Gastrocnemius medialis (tissue), 4 donors: Measurements from ENCODE around the gene FBXO5.

Source experiments
- CTCF ChIP-seq, 5 experiments: fragments of 450-650 bp in 3 of 5; fragments of 200-600 bp in 2 of 5; sonication (generic) in 2 of 5; IDR thresholded peaks in 4 of 5; conservative IDR thresholded peaks in 1 of 5; 1 replicate in 4 of 5; 2 replicates in 1 of 5; pipeline ENCODE4 v1.5.1; 2016 to 2019; ENCODE audit warnings: antibody characterized with exemption in 5 of 5, mild to moderate bottlenecking in 3 of 5, moderate library complexity in 3 of 5
- POLR2A ChIP-seq, 2 donors: fragments of 450-650 bp; IDR thresholded peaks; one replicate each; pipeline ENCODE4 v1.6.1; 2017; ENCODE audit warnings: antibody characterized with exemption in 2 of 2, mild to moderate bottlenecking in 2 of 2, moderate library complexity in 2 of 2

GRCh38 chr6:153015094-153015640 lies 32.3 kb upstream of the FBXO5 start:
- no peak for TF ChIP-seq POLR2A (IDR thresholded peaks at IDR 0.05)
- no peak for TF ChIP-seq CTCF (IDR thresholded peaks at IDR 0.05 in 4 of 5, conservative IDR thresholded peaks at IDR 0.05 in 1 of 5)
